GM18951 (cell line): ENCODE results near the gene MSH2.
"Not testable (repeated sequence)": the region's sequence is repeated elsewhere in the genome, so short reads cannot be mapped to it uniquely, and the experiment has no call there.

Experiments used
- POLR2A ChIP-seq: IDR thresholded peaks from 4 replicates; pipeline ENCODE4 v1.6.1; 2011; ENCODE audit warnings: mild to moderate bottlenecking; ENCODE audit not compliant: insufficient read length, insufficient read depth; ENCODE audit errors: extremely low read depth
- in situ Hi-C: fragments of 300-500 bp; cut with MboI; formaldehyde crosslinking; loops from one replicate; pipeline ENCODE4 v1.12.0; 2022; ENCODE audit warnings: low sequenced_read_pairs, mixed read lengths, inconsistent platforms; ENCODE audit not compliant: unreplicated experiment

MSH2 gene

GRCh38 chr2:47388888-47389287 is 14.1 kb upstream of the MSH2 start:
- TF ChIP-seq POLR2A: no peak
- in situ Hi-C loops: loop anchor here (5.0 kb wide), 1 partner anchor 42 kb away; no protein-coding TSS in a partner anchor

DNA sequence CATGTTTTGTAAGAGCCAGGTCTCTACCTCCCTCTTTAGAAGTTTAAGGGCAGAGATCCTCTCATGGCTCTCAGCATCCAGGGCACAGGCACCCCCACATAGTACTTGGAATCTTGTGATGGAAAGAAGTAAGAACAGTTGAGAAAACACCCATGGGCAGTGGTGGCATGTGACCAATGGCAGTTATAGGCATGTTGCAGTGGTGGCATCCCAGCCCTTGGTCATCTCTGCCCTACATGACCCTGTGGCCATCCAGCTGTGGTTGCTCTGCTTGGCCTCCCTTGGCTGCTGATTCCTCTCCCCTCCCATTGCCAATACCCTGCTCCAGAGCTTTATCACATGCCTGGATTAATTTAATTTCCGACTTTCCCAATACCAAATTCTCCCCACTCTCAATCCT is 13.3 kb upstream of the MSH2 start:
- no peak for TF ChIP-seq POLR2A
- in situ Hi-C loops: loop anchor here (5.0 kb wide), 1 partner anchor 42 kb away; no protein-coding TSS in a partner anchor

- TF ChIP-seq POLR2A: no peak
These were observed 984 bp upstream of the MSH2 start for GRCh38 chr2:47401789-47402554.

DNA sequence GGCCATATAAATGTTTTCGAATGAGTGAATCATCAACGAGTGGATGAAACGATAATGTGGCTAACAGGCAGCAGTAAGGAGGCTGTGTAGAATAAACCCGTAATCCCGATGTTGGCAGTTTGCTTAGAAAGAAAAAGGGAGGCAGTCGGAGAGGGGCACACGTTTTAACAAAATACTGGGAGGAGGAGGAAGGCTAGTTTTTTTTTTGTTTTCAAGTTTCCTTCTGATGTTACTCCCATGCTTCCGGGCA is 476 bp upstream of the MSH2 start:
- no peak for TF ChIP-seq POLR2A
- in situ Hi-C loops: no loop called here

More at GRCh38 chr2:47401789-47402554, 984 bp upstream of the MSH2 start:
- in situ Hi-C loops: no loop called here

DNA sequence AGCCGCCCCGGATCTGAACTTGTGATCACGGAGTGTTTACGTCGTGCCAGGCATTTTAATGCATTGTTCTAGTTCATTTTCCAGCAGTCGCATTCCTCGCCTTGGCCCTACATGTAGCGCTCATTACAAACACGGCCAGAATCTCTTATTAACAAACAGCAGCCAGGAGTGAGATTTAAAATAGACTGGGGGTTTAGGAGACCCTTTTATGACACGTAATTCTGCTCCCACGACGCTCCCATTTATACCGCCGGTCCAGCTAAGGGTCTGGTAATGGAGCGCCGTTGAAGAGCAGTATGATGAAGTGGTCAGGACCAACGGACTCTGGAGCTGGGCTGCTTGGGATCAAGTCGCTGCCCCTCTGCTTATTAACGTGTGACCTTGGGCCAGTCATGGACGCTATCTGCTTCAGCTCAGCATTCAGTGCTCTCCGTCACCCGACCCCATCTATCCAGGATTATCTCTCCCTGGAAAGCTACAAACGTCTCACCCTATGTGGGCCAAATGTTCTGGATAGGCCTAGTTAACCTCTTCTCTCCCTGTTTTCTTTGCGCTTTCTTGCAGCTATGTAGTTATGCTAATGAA is 745 bp downstream of the MSH2 start:
- in situ Hi-C loops: no loop called here
- no peak for TF ChIP-seq POLR2A

DNA sequence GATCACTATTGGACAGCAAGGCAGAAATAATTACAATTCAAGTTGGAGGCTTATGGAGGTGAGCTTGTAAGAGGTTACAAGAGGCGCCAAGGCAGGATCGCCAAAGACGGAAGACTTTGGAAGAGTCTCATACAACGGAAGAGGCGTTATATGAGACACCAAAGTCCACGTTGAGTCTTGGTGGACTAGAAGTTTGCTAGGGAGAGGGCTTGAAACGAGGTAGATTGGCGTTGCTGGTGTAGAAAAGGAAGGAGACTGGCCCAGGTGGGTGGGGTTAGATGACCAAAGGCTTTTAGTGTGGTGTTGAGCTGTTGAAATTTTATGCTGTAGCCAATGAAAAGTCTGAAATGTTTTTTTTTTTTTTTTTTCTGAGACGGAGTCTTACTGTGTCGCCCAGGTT is 1.4 kb downstream of the MSH2 start:
- no peak for TF ChIP-seq POLR2A
- in situ Hi-C loops: no loop called here

GRCh38 chr2:47405757-47406156 is 2.8 kb downstream of the MSH2 start:
- no peak for TF ChIP-seq POLR2A
- in situ Hi-C loops: no loop called here

DNA sequence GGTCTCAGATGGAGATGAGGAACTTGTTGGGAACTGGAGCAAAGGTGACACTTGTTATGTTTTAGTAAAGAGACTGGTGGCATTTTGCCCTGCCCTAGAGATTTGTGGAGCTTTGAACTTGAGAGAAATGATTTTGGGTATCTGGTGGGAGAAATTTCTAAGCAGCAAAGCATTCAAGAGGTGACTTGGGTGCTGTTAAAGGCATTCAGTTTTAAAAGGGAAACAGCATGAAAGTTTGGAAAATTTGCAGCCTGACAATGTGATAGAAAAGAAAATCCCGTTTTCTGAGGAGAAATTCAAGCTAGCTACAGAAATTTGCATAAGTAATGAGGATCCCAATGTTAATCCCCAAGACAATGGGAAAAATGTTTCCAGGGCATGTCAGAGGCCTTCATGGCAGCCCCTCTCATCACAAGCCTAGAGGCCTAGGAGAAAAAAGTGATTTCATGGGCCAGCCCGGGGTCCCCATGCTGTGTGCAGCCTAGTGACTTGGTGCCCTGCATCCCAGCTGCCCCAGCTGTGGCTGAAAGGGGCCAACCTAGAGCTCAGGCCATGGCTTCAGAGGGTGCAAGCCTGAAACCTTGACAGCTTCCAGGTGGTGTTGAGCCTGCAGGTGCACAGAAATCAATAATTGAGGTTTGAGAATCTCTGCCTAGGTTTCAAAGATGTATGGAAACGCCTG is 3.8 kb downstream of the MSH2 start:
- in situ Hi-C loops: not testable (repeated sequence)

DNA sequence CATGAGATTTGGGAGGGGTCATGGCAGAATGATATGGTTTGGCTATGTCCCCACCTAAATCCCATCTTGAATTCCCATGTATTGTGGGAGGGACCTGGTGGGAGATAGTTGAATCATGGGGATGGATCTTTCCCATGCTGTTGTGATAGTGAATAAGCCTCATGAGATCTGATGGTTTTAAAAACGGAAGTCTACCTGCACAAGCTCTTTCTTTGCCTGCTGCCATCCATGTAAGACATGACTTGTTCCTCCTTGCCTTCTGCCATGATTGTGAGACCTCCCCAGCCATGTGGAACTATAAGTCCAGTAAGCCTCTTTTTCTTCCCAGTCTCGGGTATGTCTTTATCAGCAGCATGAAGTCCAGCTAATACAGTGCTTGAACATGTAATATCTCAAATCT is 5.0 kb downstream of the MSH2 start:
- in situ Hi-C loops: not testable (repeated sequence)

DNA sequence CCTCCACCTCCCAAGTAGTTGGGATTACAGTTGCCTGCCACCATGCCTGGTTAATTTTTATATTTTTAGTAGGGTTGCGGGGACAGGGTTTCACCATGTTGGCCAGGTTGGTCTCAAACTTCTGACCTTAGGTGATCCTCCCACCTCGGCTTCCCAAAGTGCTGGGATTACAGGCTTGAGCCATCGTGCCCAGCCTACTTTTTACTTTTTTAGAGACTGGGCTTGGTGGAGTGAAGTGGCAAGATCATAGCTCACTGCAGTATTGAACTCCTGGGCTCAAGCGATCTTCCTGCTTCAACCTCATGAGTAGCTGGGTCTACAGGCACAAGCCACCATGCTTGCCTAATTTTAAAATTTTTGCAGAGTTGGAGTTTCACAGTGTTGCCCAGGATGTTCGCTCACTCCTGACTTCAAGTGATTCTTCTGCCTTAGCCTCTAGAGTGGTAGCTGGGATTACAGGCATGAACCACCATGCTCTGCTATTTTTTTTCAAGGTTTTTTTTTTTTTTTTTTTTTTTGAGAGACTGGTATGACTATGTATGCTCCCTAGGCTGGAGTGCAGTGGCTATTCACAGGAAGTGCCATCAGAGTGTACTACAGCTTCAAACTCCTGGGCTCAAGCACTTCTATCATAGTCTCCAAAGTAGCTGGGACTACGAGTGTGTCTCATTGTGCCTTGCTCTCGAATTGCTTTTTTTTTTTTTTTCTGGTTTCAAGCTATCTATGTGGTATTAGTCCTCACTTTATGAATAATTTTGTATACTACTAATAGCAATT is 11.9 kb downstream of the MSH2 start:
- no peak for TF ChIP-seq POLR2A
- in situ Hi-C loops: no loop called here

DNA sequence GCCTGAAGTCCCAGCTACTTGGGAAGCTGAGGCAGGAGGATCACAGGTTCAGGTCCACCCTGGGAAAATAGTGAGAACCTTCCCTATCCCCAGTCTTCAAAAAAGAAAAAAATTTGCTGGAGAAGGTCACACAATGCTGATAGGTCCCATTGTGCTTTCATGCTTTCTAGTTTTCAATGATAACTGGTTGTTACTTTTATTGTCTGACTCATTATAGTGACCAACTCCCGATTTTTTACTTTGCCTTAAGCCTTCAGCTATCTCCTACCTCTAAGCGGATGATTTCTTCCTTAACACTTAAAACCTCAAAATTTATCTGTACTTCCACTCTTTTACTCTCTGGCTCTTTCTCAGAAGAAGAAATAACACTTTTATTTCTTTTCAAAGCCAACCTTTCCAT is 17.3 kb downstream of the MSH2 start:
- TF ChIP-seq POLR2A: no peak
- in situ Hi-C loops: no loop called here

GRCh38 chr2:47420683-47421082 is 17.7 kb downstream of the MSH2 start:
- in situ Hi-C loops: not testable (repeated sequence)

DNA sequence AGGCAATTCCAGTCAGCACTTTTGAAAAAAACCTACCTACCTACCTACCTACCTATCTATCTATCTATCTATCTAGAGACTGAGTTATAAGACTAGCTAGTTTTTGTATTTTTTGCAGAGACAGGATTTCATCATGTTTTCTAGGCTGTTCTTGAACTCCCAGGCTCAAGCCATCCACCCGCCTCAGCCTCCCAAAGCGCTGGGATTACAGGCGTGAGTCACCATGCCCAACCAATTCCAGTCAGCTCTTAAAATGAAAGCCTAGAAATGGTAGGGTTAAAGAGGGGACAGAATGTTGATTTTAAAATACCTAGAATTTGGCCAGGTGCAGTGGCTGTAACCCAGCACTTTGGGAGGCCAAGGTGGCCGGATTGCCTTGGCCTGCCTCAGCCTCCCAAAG is 19.1 kb downstream of the MSH2 start:
- TF ChIP-seq POLR2A: no peak
- in situ Hi-C loops: no loop called here

- TF ChIP-seq POLR2A: no peak
- in situ Hi-C loops: no loop called here
These were observed 19.6 kb downstream of the MSH2 start for GRCh38 chr2:47422560-47422959.
